Thyroid gland (tissue), 4 donors: ENCODE measurements around the gene C9orf152. TPM values are rescaled to one million over a fixed set of nuclear protein-coding genes. Genes with fewer than 3 reads are reported as not detected.
"Not testable (repeated sequence)": the region's sequence is repeated elsewhere in the genome, so short reads cannot be mapped to it uniquely, and the experiment has no call there.

Source experiments
- DNase-seq, 2 donors: peaks; one replicate each; pipeline ENCODE4 v3.0.0-alpha.2; 2019
- H3K27ac ChIP-seq, 3 donors: fragments of 200-600 bp; sonication (generic); 1 replicate in 2 of 3; 2 replicates in 1 of 3; pipeline ENCODE4 v1.5.1; 2016 to 2019; ENCODE audit warnings: mild to moderate bottlenecking in 1 of 3, moderate library complexity in 1 of 3
- H3K27me3 ChIP-seq: fragments of 200-600 bp; sonication (generic); one replicate; pipeline ENCODE4 v1.5.1; 2019
- H3K36me3 ChIP-seq, 2 donors: fragments of 200-600 bp; sonication (generic); one replicate each; pipeline ENCODE4 v1.5.1; 2016 to 2019
- H3K4me1 ChIP-seq, 2 donors: fragments of 200-600 bp; sonication (generic); one replicate each; pipeline ENCODE4 v1.5.1; 2017 to 2019
- H3K4me3 ChIP-seq, 3 donors: fragments of 200-600 bp; sonication (generic); replicated peaks in 1 of 3; 1 replicate in 2 of 3; 2 replicates in 1 of 3; pipeline ENCODE4 v1.5.1; 2016; ENCODE audit warnings: mild to moderate bottlenecking in 1 of 3
- H3K9me3 ChIP-seq: fragments of 200-600 bp; sonication (generic); one replicate; pipeline ENCODE4 v1.5.1; 2017
- POLR2A ChIP-seq, 2 donors: fragments of 450-650 bp; IDR thresholded peaks; one replicate each; pipeline ENCODE4 v1.6.1; 2017; ENCODE audit warnings: antibody characterized with exemption in 2 of 2, mild to moderate bottlenecking in 2 of 2, moderate library complexity in 1 of 2
- WGBS, 2 donors: methylation state at CpG; one replicate each; pipeline ENCODE4 v1.1.5; 2017; 5-methylcytosine and 5-hydroxymethylcytosine counted together
- intact Hi-C: fragments of 100-400 bp; cut with DNase I; formaldehyde crosslinking; loops from one replicate; pipeline ENCODE4 v1.15.1; 2023
- total RNA-seq, 4 donors: library from RNA; depleted of rRNA; stranded (reverse); fragments of >200 nt; gene quantifications; one replicate each; pipeline ENCODE4 v1.2.3, GENCODE V29; 2016
- TF ChIP-seq, protein P1 (sequence below), 6 experiments: fragments of 200-600 bp in 3 of 6; fragments of 450-650 bp in 3 of 6; sonication (generic) in 3 of 6; IDR thresholded peaks; one replicate each; pipeline ENCODE4 v1.5.1; 2016 to 2019; ENCODE audit warnings: antibody characterized with exemption in 6 of 6, mild to moderate bottlenecking in 2 of 6, inconsistent platforms in 1 of 6, moderate library complexity in 1 of 6

C9orf152 gene
- total RNA-seq, 4 donors from 2014 or later = 0.20 to 0.33 TPM; not detected in 2

- intact Hi-C loops = no loop called here
- 2 to 6% methylated on average over 16 to 17 of the region's 17 CpGs for WGBS, 2 donors
- H3K4me3 ChIP-seq = peak overlapping the region; percentile 54 to 92 (median 84)
- peak overlapping the region; percentile 87 to 95 (median 94) for H3K27ac ChIP-seq
- DNase-seq = peak in 1 of 2 donors; percentile 13
- TF ChIP-seq POLR2A (IDR thresholded peaks at IDR 0.05) = no peak
- TF ChIP-seq, protein P1, sequence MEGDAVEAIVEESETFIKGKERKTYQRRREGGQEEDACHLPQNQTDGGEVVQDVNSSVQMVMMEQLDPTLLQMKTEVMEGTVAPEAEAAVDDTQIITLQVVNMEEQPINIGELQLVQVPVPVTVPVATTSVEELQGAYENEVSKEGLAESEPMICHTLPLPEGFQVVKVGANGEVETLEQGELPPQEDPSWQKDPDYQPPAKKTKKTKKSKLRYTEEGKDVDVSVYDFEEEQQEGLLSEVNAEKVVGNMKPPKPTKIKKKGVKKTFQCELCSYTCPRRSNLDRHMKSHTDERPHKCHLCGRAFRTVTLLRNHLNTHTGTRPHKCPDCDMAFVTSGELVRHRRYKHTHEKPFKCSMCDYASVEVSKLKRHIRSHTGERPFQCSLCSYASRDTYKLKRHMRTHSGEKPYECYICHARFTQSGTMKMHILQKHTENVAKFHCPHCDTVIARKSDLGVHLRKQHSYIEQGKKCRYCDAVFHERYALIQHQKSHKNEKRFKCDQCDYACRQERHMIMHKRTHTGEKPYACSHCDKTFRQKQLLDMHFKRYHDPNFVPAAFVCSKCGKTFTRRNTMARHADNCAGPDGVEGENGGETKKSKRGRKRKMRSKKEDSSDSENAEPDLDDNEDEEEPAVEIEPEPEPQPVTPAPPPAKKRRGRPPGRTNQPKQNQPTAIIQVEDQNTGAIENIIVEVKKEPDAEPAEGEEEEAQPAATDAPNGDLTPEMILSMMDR (IDR thresholded peaks at IDR 0.05) = no peak
- no peaks in the 10 kb centered on the region for H3K9me3 ChIP-seq
- no peaks in the 10 kb centered on the region for H3K27me3 ChIP-seq
- H3K4me1 ChIP-seq = peaks cover 11 to 19% of the 10 kb centered on the region in 2 donors
- H3K36me3 ChIP-seq = peaks cover 0 to 4% of the 10 kb centered on the region in 2 donors
Observed at GRCh38 chr9:110255034-110255462, 47.1 kb upstream of the C9orf152 start.

DNA sequence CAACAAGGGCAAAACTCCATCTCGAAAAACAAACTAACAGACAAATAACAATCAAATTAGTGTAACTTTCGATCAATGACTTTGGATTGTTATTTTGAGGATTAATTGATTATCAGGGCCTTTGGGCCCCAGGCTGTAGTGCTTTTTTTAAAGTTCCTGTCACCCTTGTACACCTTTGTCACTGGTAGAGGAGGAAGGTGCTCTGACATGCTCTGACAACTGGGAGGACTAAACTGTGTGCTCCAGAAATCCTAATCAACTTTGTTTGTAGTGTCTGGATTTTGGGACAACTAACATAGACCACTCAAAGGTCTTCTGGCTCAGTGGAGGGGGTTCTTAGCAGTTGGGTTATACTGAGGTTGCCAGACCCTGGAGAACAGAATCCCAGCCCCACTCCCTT, 46.5 kb upstream of the C9orf152 start:
- H3K9me3 ChIP-seq = no peaks in the 10 kb centered on the region
- TF ChIP-seq, protein P1 (IDR thresholded peaks at IDR 0.05) = no peak
- no peak for TF ChIP-seq POLR2A (IDR thresholded peaks at IDR 0.05)
- H3K4me1 ChIP-seq = peaks cover 11 to 19% of the 10 kb centered on the region in 2 donors
- WGBS, 2 donors = 90 to 93% methylated on average over 2 of the region's 2 CpGs
- H3K27me3 ChIP-seq = no peaks in the 10 kb centered on the region
- peak overlapping the region in 2 of 3 donors; percentile 94 to 95 for H3K27ac ChIP-seq
- H3K4me3 ChIP-seq = peak overlapping the region in 1 of 3 donors; percentile 84
- DNase-seq = no peak
- intact Hi-C loops = no loop called here
- H3K36me3 ChIP-seq = peaks cover 0 to 9% of the 10 kb centered on the region in 2 donors

DNA sequence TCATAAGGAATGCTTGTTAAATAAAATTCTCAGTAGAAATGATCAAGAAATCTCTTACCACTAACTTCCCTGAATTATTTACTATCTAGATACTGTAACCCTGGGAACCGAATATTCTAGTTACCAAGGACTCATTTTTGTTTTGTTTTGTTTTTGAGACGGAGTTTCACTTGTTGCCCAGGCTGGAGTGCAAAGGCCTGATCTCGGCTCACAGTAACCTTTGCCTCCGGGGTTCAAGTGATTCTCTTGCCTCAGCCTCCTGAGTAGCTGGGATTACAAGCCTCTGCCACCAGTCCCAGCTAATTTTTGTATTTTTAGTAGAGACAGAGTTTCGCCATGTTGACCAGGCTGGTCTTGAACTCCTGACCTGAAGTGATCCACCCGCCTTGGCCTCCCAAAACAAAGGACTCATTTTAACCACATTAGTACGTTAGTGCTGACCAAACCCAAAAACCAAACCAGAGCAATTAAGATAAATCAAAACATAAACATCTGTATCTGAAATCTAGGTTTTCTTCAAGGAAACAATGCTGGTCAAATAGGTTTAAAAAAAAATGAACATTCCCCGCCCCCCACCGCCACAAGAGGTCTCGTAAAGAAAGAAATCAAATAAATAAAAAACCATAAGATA, 44.7 kb upstream of the C9orf152 start:
- intact Hi-C loops = no loop called here
- Histone ChIP-seq H3K36me3 (peaks cover 0 to 19% of the 10 kb centered on the region in 2 donors), H3K27me3 (no peaks in the 10 kb centered on the region), H3K4me1 (peaks cover 9 to 19% of the 10 kb centered on the region in 2 donors), H3K9me3 (no peaks in the 10 kb centered on the region), H3K27ac (no peak overlapping the region), H3K4me3 (no peak overlapping the region)
- WGBS, 2 donors = 75 to 88% methylated on average over 10 of the region's 10 CpGs
- TF ChIP-seq, protein P1 (IDR thresholded peaks at IDR 0.05) = no peak
- TF ChIP-seq POLR2A (IDR thresholded peaks at IDR 0.05) = no peak
- no peak for DNase-seq

DNA sequence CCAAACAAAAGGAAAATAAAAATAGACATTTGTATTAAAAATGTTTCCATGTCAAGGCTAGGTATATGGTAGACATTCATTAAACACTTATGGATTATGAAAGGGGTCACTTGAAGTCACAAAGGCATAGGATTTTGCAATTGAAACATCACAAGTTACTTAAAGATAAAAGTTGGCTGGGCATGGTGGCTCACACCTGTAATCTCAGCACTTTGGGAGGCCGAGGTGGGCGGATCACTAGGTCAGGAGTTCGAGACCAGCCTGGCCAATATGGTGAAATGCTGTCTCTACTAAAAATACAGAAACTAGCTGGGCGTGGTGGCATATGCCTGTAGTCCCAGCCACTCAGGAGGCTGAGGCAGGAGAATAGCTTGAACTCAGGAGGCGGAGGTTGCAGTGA, 43.8 kb upstream of the C9orf152 start:
- 93 to 98% methylated on average over 5 of the region's 5 CpGs for WGBS, 2 donors
- H3K4me3 ChIP-seq, intact Hi-C loops, H3K27ac ChIP-seq, H3K9me3 ChIP-seq, DNase-seq, H3K27me3 ChIP-seq: not testable (repeated sequence)
- Histone ChIP-seq H3K36me3 (peaks cover 0 to 19% of the 10 kb centered on the region in 2 donors), H3K4me1 (peaks cover 5 to 19% of the 10 kb centered on the region in 2 donors)

DNA sequence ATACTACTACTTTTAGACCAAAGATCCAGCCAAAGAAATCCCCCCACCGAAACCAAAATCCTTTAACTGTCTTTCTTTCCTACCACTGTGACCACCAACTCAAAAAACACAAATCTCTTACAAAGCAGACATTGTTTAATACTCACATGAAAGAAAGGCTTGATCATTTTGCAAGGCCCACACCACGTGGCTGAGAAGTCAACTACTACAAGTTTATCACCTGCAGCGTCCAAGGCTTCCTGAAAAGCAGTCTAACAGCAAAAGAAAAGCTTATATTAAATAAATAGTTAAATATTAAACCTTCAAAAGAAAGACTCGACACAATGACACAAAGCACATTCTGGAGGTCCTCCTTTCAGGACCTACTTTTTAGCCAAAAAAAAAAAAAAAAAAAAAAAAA, 43.3 kb upstream of the C9orf152 start:
- TF ChIP-seq, protein P1 (IDR thresholded peaks at IDR 0.05) = no peak
- TF ChIP-seq POLR2A (IDR thresholded peaks at IDR 0.05) = no peak
- Histone ChIP-seq H3K27ac (no peak overlapping the region), H3K27me3 (no peaks in the 10 kb centered on the region), H3K4me1 (peaks cover 5 to 19% of the 10 kb centered on the region in 2 donors), H3K4me3 (no peak overlapping the region), H3K9me3 (no peaks in the 10 kb centered on the region), H3K36me3 (peaks cover 3 to 19% of the 10 kb centered on the region in 2 donors)
- intact Hi-C loops = no loop called here
- no peak for DNase-seq
- 90 to 91% methylated on average over 4 of the region's 4 CpGs for WGBS, 2 donors
